Esophagus squamous epithelium (tissue), 4 donors: Measurements from ENCODE around the gene IL21.

ENCODE experiments used
- POLR2A ChIP-seq, 4 donors: fragments of 450-650 bp; IDR thresholded peaks; one replicate each; pipeline ENCODE4 v1.6.1; 2017; ENCODE audit warnings: antibody characterized with exemption in 4 of 4, mild to moderate bottlenecking in 4 of 4, moderate library complexity in 3 of 4
- TF ChIP-seq, protein P1 (sequence below), 6 experiments: fragments of 450-650 bp in 4 of 6; fragments of 200-600 bp in 2 of 6; sonication (generic) in 2 of 6; IDR thresholded peaks; one replicate each; pipeline ENCODE4 v1.5.1; 2016 to 2019; ENCODE audit warnings: antibody characterized with exemption in 6 of 6, mild to moderate bottlenecking in 4 of 6, moderate library complexity in 4 of 6

DNA sequence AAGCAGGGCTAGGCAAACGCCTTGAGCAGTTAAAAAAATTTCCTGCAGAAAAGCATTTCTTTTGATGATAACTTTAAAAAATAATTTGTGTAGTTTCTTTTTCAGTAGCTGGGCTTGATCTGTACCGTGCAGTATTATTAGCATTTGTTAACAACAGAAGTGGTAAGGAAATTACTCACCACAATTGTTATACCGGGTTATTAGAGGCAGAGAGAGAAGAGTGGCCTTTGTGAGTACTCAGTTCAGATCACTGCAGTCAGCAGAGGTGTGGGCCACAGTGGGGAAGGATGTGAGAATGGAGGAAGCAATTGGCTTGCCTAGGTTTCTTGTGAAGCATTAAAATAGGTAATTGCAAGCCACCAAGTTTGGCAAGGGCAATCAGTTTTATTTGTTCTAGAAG is 14.3 kb upstream of the IL21 start:
- TF ChIP-seq, protein P1, sequence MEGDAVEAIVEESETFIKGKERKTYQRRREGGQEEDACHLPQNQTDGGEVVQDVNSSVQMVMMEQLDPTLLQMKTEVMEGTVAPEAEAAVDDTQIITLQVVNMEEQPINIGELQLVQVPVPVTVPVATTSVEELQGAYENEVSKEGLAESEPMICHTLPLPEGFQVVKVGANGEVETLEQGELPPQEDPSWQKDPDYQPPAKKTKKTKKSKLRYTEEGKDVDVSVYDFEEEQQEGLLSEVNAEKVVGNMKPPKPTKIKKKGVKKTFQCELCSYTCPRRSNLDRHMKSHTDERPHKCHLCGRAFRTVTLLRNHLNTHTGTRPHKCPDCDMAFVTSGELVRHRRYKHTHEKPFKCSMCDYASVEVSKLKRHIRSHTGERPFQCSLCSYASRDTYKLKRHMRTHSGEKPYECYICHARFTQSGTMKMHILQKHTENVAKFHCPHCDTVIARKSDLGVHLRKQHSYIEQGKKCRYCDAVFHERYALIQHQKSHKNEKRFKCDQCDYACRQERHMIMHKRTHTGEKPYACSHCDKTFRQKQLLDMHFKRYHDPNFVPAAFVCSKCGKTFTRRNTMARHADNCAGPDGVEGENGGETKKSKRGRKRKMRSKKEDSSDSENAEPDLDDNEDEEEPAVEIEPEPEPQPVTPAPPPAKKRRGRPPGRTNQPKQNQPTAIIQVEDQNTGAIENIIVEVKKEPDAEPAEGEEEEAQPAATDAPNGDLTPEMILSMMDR (IDR thresholded peaks at IDR 0.05): no peak
- TF ChIP-seq POLR2A (IDR thresholded peaks at IDR 0.05): no peak
